Endodermal cell (in vitro differentiated cells): ENCODE measurements around the gene BCL2L14. TPM values are rescaled to one million over a fixed set of nuclear protein-coding genes. Genes with fewer than 3 reads are reported as not detected.

ENCODE experiments used
- DNase-seq: peaks from one replicate; pipeline ENCODE4 v3.0.0-alpha.2; 2017
- H3K27ac ChIP-seq: 2 replicates; pipeline ENCODE4 v1.5.1; 2013; ENCODE audit warnings: mild to moderate bottlenecking, low read depth, low read length, moderate library complexity
- H3K27me3 ChIP-seq: 2 replicates; pipeline ENCODE4 v1.6.1; 2013; ENCODE audit warnings: mild to moderate bottlenecking, low read length, moderate library complexity; ENCODE audit not compliant: insufficient read depth, control insufficient read depth, poor library complexity, severe bottlenecking
- H3K36me3 ChIP-seq: 2 replicates; pipeline ENCODE4 v1.7.0; 2013; ENCODE audit warnings: mild to moderate bottlenecking, low read length, moderate library complexity; ENCODE audit not compliant: control insufficient read depth, insufficient read depth
- H3K4me1 ChIP-seq: one replicate; pipeline ENCODE4 v1.7.0; 2013; ENCODE audit warnings: low read length; ENCODE audit not compliant: control insufficient read depth, insufficient read depth
- H3K4me3 ChIP-seq: 2 replicates; pipeline ENCODE4 v1.5.1; 2013; ENCODE audit warnings: mild to moderate bottlenecking, low read length, moderate library complexity
- H3K9ac ChIP-seq: 2 replicates; pipeline ENCODE4 v1.6.1; 2013; ENCODE audit warnings: mild to moderate bottlenecking, low read length, moderate library complexity; ENCODE audit not compliant: poor library complexity, severe bottlenecking; ENCODE audit errors: extremely low read depth
- H3K9me3 ChIP-seq: 2 replicates; pipeline ENCODE4 v1.6.1; 2013; ENCODE audit warnings: mild to moderate bottlenecking, low read length, moderate library complexity; ENCODE audit not compliant: control insufficient read depth
- H3K27ac Mint-ChIP-seq: 2 replicates; pipeline ENCODE4 v1.8.0; 2020; ENCODE audit warnings: mixed read lengths
- H3K27me3 Mint-ChIP-seq: 2 replicates; pipeline ENCODE4 v1.8.0; 2021; ENCODE audit warnings: mild to moderate bottlenecking, mixed read lengths; ENCODE audit not compliant: insufficient read depth
- H3K36me3 Mint-ChIP-seq: 2 replicates; pipeline ENCODE4 v1.8.0; 2020; ENCODE audit warnings: low read depth, mixed read lengths
- H3K4me1 Mint-ChIP-seq: 2 replicates; pipeline ENCODE4 v1.8.0; 2020; ENCODE audit warnings: mixed read lengths
- H3K4me3 Mint-ChIP-seq: 2 replicates; pipeline ENCODE4 v1.8.0; 2020; ENCODE audit warnings: mild to moderate bottlenecking, moderate library complexity, mixed read lengths
- H3K9me3 Mint-ChIP-seq: 2 replicates; pipeline ENCODE4 v1.8.0; 2020; ENCODE audit warnings: mild to moderate bottlenecking, mixed read lengths
- CTCF ChIP-seq: fragments of 200-600 bp; sonication (generic); conservative IDR thresholded peaks from 2 replicates; pipeline ENCODE4 v1.5.0; 2021; ENCODE audit warnings: antibody characterized with exemption, mild to moderate bottlenecking
- WGBS, 2 experiments: methylation state at CpG; one replicate each; pipeline versions ENCODE4 v1.1.5 to v1.1.7; 2013; ENCODE audit warnings: missing lambda C conversion rate in 2 of 2, mixed read lengths in 1 of 2; ENCODE audit not compliant: insufficient coverage in 1 of 2, insufficient read length in 1 of 2; 5-methylcytosine and 5-hydroxymethylcytosine counted together
- total RNA-seq, 2 donors: library from RNA; stranded (reverse); fragmentation: NEBNext Ultra II Directional in 1 of 2; extraction: Animal tissue kit (Norgen Biotek cat#: 25700) in 1 of 2; gene quantifications; 2 replicates in 1 of 2; 3 replicates in 1 of 2; pipeline ENCODE4 v1.2.1, GENCODE V29; 2021

BCL2L14 gene
- total RNA-seq, 2 donors from 2014 or later, result 4.4 to 10.5 TPM

GRCh38 chr12:12095021-12095420 lies 24.3 kb downstream of the BCL2L14 start:
- Histone ChIP-seq H3K9ac (no peak overlapping the region), H3K4me1 (no peaks in the 10 kb centered on the region), H3K27me3 (no peaks in the 10 kb centered on the region), H3K4me3 (no peak overlapping the region), H3K36me3 (peaks cover 5% of the 10 kb centered on the region), H3K27ac (no peak overlapping the region), H3K9me3 (no peaks in the 10 kb centered on the region)
- peaks cover 8% of the 10 kb centered on the region for H3K4me1 Mint-ChIP-seq
- H3K36me3 Mint-ChIP-seq, result peaks cover 50% of the 10 kb centered on the region
- no peak overlapping the region for H3K27ac Mint-ChIP-seq
- H3K27me3 Mint-ChIP-seq, result no peaks in the 10 kb centered on the region
- no peaks in the 10 kb centered on the region for H3K9me3 Mint-ChIP-seq
- WGBS, 2 experiments, result 94 to 97% methylated on average over 3 of the region's 3 CpGs
- no peak for DNase-seq
- no peak for TF ChIP-seq CTCF
- no peak overlapping the region for H3K4me3 Mint-ChIP-seq

GRCh38 chr12:12097891-12098690 lies 27.4 kb downstream of the BCL2L14 start:
- Mint-ChIP-seq H3K27me3 (no peaks in the 10 kb centered on the region), H3K4me1 (peaks cover 8% of the 10 kb centered on the region), H3K27ac (no peak overlapping the region), H3K36me3 (peaks cover 67% of the 10 kb centered on the region), H3K9me3 (no peaks in the 10 kb centered on the region), H3K4me3 (no peak overlapping the region)
- no peaks in the 10 kb centered on the region for H3K27me3 ChIP-seq
- H3K36me3 ChIP-seq, result peaks cover 12% of the 10 kb centered on the region
- H3K4me3 ChIP-seq, result no peak overlapping the region
- no peaks in the 10 kb centered on the region for H3K4me1 ChIP-seq
- 82 to 89% methylated on average over 5 to 6 of the region's 6 CpGs for WGBS, 2 experiments
- no peak for DNase-seq
- H3K27ac ChIP-seq, result no peak overlapping the region
- no peak for TF ChIP-seq CTCF
- no peaks in the 10 kb centered on the region for H3K9me3 ChIP-seq
- H3K9ac ChIP-seq, result no peak overlapping the region

- no peak overlapping the region for H3K27ac ChIP-seq
- 100% methylated on average over 1 to 3 of the region's 3 CpGs for WGBS, 2 experiments
- Mint-ChIP-seq H3K36me3 (peaks cover 72% of the 10 kb centered on the region), H3K4me1 (peaks cover 8% of the 10 kb centered on the region), H3K9me3 (no peaks in the 10 kb centered on the region), H3K4me3 (no peak overlapping the region), H3K27me3 (no peaks in the 10 kb centered on the region), H3K27ac (no peak overlapping the region)
- no peaks in the 10 kb centered on the region for H3K9me3 ChIP-seq
- no peaks in the 10 kb centered on the region for H3K27me3 ChIP-seq
- no peak for TF ChIP-seq CTCF
- H3K4me3 ChIP-seq, result no peak overlapping the region
- H3K36me3 ChIP-seq, result peaks cover 15% of the 10 kb centered on the region
- no peak overlapping the region for H3K9ac ChIP-seq
- no peak for DNase-seq
- no peaks in the 10 kb centered on the region for H3K4me1 ChIP-seq
Observed at GRCh38 chr12:12098691-12099015, 27.9 kb downstream of the BCL2L14 start.
